GM12891 (cell line): ENCODE results near the gene ACTN2.

ENCODE experiments used
- PAX5 ChIP-seq: IDR thresholded peaks from 2 replicates; pipeline ENCODE4 v1.6.1; 2011; ENCODE audit warnings: low read length, moderate library complexity, mild to moderate bottlenecking; ENCODE audit not compliant: insufficient read depth, severe bottlenecking
- POLR2A ChIP-seq: IDR thresholded peaks from 2 replicates; pipeline ENCODE4 v1.6.1; 2011; ENCODE audit warnings: low read depth, low read length, control low read depth
- POLR2AphosphoS5 ChIP-seq: IDR thresholded peaks from 2 replicates; pipeline ENCODE4 v1.6.1; 2011; ENCODE audit warnings: low read depth, low read length, control low read depth
- TAF1 ChIP-seq: IDR thresholded peaks from 2 replicates; pipeline ENCODE4 v1.6.1; 2011; ENCODE audit warnings: low read depth, low read length, control low read depth

GRCh38 chr1:236673289-236673919 is 12.9 kb upstream of the ACTN2 start:
- TF ChIP-seq TAF1 (no peak), POLR2AphosphoS5 (no peak), PAX5 (no peak), POLR2A (no peak)
